ENCODE data around the gene GRB10.

The GRB10 gene

GRCh38 chr7:50641442-50642405 lies 141.0 kb downstream of the GRB10 start:
- Histone ChIP-seq H3K9me3 (ENCODE audit: control insufficient read depth, low read length) (no peaks in the 10 kb centered on the region), H2AFZ (no peak overlapping the region), H3K9ac (no peak overlapping the region), H3K36me3 (ENCODE audit: control insufficient read depth, insufficient read depth, low read length) (no peaks in the 10 kb centered on the region), H3K79me2 (peaks cover 3% of the 10 kb centered on the region), H3K27ac (no peak overlapping the region), H3K27me3 (ENCODE audit: control insufficient read depth, insufficient read depth, low read length) (no peaks in the 10 kb centered on the region), H3K4me3 (ENCODE audit: low read depth, low read length) (no peak overlapping the region), H3K4me1 (peaks cover 2% of the 10 kb centered on the region), H3K4me2 (ENCODE audit: low read length) (no peak overlapping the region)
- TF ChIP-seq CTCF (IDR thresholded peaks at IDR 0.05): no peak

GRCh38 chr7:50640779-50641178 lies 141.9 kb downstream of the GRB10 start:
- no peaks in the 10 kb centered on the region for H3K36me3 ChIP-seq (ENCODE audit: control insufficient read depth, insufficient read depth, low read length)
- no peak overlapping the region for H3K4me2 ChIP-seq (ENCODE audit: low read length)
- H3K4me3 ChIP-seq (ENCODE audit: low read depth, low read length): no peak overlapping the region
- no peaks in the 10 kb centered on the region for H3K27me3 ChIP-seq (ENCODE audit: control insufficient read depth, insufficient read depth, low read length)
- TF ChIP-seq CTCF (IDR thresholded peaks at IDR 0.05): no peak
- H3K4me1 ChIP-seq: peaks cover 2% of the 10 kb centered on the region
- peaks cover 3% of the 10 kb centered on the region for H3K79me2 ChIP-seq
- H2AFZ ChIP-seq: no peak overlapping the region
- H3K27ac ChIP-seq: no peak overlapping the region
- H3K9ac ChIP-seq: no peak overlapping the region
- H3K9me3 ChIP-seq (ENCODE audit: control insufficient read depth, low read length): no peaks in the 10 kb centered on the region

DNA sequence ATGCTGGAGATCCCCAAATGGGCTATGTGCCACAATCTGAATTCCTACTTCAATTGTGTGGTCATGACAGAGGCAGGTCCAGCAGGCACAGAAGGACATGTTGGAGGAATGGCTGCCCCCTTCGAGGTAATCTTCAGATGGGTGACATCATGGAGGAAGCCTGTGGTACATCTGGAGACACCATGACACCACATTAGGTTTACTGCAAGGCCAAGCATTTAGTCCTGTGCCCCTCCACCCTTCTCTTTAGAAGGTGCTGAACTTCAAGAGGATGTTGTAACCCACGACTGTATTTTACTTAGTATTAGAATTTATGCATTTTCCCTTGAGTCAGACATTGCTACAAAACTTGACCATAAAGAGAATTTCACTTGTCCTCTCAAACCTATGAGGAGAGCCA lies 142.4 kb downstream of the GRB10 start:
- Histone ChIP-seq H3K9me3 (ENCODE audit: control insufficient read depth, low read length) (no peaks in the 10 kb centered on the region), H3K36me3 (ENCODE audit: control insufficient read depth, insufficient read depth, low read length) (no peaks in the 10 kb centered on the region), H3K79me2 (peaks cover 3% of the 10 kb centered on the region), H3K4me3 (ENCODE audit: low read depth, low read length) (no peak overlapping the region), H3K4me2 (ENCODE audit: low read length) (no peak overlapping the region), H3K27me3 (ENCODE audit: control insufficient read depth, insufficient read depth, low read length) (no peaks in the 10 kb centered on the region), H3K9ac (no peak overlapping the region), H2AFZ (no peak overlapping the region), H3K27ac (no peak overlapping the region), H3K4me1 (peaks cover 2% of the 10 kb centered on the region)
- no peak for TF ChIP-seq CTCF (IDR thresholded peaks at IDR 0.05)

DNA sequence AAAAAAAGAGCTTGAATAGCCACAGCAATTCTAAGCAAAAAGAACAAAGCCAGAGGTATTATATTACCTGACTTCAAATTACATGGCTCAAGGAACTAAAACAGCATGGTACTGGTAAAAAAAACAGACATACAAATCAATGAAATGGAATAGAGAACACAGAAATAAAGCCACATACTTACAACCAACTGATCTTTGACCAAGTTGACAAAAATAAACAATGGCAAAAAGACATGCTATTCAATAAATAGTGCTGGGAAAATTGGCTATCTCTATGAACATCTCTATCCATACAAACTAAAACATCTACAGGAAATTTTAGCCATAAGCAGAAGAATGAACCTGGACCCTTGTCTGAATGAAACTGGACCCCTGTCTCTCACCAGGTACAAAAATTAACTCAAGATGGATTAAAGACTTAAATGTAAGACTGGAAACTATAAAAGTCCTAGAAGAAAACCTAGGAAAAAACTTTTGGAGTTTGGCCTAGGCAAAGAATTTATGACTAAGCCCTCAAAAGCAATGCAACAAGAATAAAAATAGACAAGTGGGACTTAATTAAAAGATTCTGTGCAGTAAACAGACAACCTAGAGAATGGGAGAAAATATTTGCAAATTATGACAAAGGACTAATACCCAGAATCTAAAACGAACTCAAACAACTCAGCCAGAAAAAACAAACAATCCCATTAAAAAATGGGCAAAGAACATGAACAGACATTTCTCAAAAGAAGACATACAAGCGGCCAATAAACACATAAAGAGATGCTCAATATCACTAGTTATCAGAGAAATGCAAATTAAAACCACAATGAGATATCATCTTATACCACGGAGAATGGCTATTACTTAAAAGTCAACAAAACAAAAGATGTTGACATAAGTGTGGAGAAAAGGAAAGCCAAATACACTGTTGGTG lies 144.7 kb downstream of the GRB10 start:
- no peak overlapping the region for H3K4me2 ChIP-seq (ENCODE audit: low read length)

More for the DNA sequence above, 144.7 kb downstream of the GRB10 start:
- Histone ChIP-seq H3K27me3 (ENCODE audit: control insufficient read depth, insufficient read depth, low read length) (no peaks in the 10 kb centered on the region), H2AFZ (no peak overlapping the region), H3K9ac (no peak overlapping the region), H3K4me3 (ENCODE audit: low read depth, low read length) (no peak overlapping the region), H3K36me3 (ENCODE audit: control insufficient read depth, insufficient read depth, low read length) (no peaks in the 10 kb centered on the region), H3K27ac (no peak overlapping the region), H3K9me3 (ENCODE audit: control insufficient read depth, low read length) (no peaks in the 10 kb centered on the region), H3K79me2 (peaks cover 3% of the 10 kb centered on the region), H3K4me1 (peaks cover 5% of the 10 kb centered on the region)
- TF ChIP-seq CTCF (IDR thresholded peaks at IDR 0.05): no peak
